GM18519 (cell line): ENCODE results near the gene ARHGAP26.
A peak's percentile ranks its signal among the peaks of the same experiment; 100 is the strongest.

Experiments
- ATAC-seq: cut with Tn5 transposase; IDR thresholded peaks from one replicate; pipeline ENCODE4 v1.9.1; 2021; ENCODE audit warnings: mild to moderate bottlenecking, moderate library complexity; ENCODE audit not compliant: unreplicated experiment, low FRiP score

Gene ARHGAP26

DNA sequence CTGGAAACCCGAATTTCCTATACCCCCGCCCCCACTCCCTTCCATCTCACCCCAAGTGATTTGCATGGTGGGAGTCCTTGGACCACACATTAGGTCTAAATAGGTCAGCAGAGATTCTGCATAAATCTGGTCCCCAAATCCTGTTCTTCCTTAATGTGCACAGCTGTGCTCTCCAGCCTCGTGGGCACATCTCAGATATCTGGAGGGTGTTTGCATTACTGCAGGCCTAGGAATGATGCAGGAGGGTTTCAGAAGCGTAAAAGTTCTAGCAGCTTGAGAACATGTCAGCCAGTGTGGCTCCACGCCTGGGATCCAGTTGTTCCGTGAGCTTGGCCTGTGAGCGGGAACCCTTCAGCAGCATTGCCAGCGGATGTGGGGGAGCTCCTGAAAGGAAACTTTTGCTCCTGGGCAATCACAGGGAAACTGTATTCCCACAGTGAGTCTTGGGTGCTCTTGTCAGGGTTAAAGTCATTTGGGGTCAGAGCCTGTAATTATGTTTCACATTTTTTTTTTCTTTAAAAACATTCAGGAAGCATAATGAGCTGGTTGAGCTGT lies 12.9 kb downstream of the ARHGAP26 start:
- no peak for ATAC-seq

DNA sequence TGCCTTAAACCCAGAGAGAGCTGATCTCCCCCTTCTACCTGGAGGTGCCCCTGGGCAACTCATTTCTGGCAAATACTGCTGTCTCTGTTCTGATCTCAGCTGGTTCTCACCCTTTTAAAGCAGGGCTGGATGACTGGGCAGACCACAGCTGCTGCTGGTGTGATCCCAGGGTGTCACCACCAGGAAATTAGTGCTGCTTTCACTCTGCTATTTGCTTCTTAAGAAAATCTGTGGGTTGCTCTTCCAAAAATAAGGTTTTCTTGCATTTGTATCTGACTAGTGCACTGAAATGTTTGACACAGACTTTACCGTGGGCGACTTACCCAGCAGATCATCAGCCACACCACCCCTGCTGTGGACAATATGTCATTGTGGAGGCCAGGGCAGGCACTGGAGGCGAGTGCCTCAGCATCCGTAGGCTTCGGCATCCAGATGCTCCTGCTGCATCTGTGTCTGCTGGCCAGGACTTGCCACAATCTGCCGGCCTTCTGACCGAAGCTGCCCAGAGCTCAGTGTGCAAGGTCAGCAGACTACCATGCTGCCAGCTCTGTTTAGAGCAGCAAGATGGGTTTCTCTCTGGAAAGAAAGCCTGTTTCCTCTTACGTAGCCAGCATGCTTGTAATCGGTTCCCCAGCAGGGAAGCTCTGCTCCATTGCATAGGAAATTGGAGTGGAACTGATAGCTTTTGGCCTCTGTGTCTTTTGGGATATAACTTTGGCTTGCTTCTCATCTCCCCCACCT lies 13.6 kb downstream of the ARHGAP26 start:
- ATAC-seq, result peak; percentile 62

DNA sequence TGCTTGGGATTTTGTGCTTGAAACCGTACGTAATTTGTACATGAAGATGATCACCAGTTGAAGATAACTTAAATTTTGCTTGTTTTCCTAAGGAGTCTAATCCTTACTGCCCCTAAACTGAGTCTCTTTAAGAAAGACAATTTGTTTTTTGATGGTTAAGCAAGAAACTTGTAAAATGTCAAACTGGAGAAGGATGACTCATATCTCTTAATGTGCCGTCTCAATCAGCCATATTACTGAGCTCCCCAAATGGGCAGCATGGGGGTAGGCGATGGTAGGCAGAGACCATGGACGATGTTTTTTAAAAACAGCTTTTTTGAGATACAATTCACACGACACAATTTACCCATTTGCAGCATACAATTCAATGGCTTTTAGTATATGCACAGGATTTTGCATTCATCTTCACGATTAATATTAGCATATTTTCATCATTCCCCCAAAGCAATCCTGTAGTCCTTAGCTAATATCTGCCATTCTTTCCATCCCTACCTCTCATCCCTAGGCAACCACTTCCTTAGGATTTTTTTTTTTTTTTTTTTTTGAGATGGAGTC lies 14.3 kb downstream of the ARHGAP26 start:
- no peak for ATAC-seq

DNA sequence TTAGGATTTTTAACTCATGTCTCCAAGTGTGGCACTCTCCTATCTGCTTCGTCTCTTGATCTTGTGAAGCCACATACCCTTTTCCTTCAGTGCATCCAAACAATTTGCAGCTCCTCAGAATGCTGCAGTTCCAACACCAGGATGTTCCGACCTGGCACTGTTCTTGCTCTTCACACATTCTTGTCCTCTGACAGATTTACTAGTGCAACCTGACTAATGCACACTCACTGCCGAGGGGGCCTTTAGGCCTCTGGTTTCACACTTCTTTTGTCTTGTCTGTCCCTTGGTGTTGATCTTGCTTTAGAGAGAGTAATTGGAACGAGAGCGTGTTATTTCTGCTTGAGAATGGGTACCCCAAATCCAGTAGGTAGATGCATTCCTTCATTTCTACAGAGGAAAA lies 15.0 kb downstream of the ARHGAP26 start:
- ATAC-seq, result no peak

DNA sequence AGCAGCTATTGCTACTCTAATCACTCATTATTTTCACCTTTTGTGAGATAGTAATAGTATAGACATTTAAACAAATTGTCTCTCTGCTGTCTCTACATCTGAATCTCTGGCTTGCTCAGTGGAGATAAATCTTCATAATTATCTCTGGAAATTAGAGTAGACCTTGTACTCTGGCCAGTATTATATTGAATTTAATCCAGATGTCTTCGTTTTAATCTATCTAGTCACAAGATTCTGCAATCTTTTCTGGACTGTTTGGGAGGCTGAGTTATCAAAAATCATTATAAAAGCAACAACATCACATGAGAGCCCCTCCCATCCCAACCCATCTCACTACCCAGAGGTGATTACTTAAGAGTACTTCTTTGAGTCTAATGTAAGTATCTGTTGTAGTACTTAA lies 19.0 kb downstream of the ARHGAP26 start:
- no peak for ATAC-seq

DNA sequence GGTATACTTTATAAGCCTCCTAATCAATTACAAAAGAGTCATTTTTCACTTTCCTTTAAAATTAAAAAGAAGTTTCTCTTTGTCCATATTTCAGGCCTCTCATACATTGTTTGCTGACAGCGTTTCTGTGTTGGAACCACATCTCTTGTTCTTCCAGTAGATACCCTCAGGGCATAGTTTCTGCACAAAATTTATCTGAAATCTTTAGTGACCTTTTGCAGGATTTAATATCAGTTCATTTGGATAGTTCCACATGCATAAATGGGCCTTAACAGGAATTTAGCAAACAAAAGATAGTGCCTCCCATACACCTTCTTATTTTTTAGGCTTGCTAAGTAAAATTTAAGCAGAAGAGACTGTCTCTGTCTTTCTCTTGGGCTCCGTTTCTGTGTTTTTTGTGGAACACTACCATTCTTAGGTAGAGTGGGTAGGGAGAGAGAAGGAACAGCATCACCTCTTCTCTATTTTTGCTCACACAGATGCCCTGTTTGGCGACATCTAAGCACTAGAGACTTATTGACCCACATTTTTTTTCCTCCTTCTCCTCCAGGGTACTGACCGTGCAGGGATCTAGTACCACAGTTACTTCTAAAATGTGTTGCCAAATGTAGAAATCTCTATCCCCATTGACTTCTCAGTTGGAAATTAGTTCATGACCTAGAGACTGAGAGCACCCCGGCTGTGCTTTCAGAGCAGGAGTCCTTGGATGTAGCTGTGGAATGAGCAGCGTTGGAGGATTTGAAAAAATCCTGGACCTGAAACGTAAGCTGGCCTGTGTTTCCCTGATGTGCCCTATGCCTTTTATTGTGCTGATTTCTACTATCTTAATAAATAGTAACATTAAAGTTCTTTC lies 22.1 kb downstream of the ARHGAP26 start:
- no peak for ATAC-seq

DNA sequence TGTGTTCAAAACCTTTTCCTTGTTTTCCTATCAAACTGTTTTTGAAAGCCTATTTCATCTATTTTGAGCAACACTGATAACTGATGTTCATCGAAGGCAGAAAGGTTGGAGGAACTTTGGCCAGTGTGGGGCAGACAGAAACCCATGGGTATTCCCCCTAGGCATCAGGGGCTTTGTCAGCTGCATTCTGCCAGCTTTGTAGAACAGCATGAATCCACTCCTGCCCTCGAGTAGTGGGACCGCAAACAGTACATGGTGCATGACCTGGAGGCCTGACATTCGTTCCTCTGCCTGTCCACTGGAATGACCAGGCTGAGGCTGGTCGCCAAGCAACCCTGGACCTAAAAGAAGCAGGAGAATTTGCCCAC lies 22.7 kb downstream of the ARHGAP26 start:
- ATAC-seq, result no peak

DNA sequence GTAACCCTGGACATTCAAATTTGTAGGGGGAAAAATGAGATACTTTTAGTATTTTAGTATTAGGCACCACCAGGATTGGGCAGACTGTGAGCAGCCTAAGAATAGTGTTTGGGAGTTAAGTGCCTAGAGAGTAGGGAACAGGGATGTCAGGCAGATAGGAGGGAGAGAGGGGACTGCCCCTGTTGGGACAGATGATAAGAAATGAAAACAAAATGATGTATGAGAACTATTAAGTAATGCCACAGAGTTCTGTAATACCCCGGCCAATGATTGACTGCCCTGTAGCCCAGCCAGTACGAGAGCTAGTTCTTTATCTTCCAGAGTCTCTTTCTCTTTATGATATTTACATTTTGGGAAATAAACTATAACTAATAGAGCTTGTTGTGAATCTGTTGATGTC lies 24.4 kb downstream of the ARHGAP26 start:
- no peak for ATAC-seq

DNA sequence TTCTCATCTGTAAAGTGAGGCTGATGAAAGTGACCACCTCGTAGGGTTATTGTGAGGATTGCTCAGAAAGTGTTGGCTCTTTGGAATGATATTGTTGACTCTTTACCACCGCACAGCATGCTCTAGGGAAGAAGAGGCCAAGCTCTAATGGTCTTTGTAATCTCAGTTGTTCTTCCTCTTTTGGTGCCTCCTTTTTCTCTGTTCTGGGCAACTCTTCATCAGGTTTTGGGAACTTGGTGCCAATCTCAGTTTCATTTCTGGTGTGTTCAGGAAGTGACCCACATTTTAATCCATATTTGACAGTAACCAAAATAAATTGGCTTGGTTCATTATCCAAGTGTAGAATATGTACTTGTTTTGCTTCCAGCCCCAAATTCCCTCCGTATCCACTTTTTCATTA lies 25.1 kb downstream of the ARHGAP26 start:
- ATAC-seq, result no peak

DNA sequence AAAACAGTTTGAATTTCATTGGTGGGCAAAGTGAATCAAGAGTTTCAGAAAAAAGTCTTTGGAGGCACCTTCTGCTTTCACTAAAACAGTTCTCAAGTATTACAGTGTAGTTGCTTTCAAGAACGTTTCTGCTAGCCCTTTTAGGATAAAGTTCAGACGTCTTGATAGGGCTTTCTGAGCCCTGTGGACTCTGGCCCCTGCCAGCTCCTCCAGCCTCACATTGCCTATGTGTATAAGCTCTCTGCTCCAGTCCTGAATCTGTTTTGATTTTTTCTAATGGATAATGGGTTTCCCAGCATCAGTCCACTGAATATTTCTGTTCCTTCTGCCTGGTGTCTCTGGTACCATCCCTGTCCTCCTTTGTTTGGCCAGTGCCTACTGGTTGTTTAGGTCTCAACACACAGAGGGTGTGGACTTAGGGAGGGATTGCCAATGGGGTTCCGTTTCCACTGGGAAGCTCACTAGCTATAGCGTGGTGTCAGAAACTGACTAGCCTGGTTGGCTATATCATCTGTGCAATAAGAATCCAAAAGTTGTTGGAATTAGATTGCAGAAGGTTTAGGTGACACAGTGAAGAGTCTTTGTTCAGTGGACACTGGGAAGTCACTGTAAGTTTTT lies 26.4 kb downstream of the ARHGAP26 start:
- no peak for ATAC-seq

DNA sequence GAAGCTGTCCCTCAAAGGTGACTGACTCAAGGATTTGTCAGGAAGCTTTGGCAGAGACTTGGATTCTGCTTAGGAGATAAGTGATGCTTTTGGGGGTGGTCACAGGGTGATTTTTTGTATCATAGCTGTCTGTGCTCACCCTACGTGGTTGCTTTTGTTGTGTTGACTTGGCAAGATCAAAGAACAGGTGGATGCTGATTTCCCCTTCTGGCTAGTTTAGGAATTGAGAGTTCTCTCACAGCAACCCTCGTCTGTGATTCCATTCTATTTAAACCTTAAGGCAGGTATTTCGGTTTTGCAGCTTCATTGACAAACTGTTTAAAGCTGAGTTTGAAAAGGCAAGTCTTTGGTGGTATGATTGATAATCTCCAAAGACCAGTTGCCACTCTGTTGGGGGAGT lies 27.2 kb downstream of the ARHGAP26 start:
- ATAC-seq, result no peak

DNA sequence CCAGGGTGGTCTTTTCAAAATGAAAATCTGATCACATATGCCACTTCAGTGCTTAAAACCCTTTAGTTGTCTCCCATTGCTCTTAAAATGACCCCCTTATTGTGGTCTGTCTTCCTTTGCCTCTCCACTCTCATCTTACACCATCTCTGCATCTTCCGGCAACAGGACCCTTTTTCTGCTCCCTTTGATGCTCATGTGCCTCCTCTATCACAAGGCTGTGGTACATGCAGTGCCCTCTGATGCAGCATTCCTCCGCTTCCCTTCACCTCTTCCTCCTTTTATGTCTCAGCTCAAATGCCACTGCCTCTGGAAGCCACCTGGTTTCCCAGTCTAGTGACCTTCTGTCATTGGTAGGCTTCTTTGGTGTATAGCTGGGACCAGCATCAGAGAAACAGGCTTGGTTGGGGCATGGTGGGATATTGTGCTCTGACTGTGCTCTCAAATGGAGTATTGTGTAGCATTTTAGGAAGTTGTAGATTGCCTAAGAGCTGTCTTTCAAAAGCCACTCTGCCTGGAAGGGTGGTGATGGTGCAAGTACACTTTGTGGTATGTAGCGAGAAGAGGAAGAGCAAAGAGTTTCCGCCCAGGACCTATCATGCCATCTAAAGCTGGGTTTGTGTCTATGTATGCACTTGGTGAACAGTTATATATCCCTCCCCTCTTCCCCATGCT lies 28.1 kb downstream of the ARHGAP26 start:
- no peak for ATAC-seq

DNA sequence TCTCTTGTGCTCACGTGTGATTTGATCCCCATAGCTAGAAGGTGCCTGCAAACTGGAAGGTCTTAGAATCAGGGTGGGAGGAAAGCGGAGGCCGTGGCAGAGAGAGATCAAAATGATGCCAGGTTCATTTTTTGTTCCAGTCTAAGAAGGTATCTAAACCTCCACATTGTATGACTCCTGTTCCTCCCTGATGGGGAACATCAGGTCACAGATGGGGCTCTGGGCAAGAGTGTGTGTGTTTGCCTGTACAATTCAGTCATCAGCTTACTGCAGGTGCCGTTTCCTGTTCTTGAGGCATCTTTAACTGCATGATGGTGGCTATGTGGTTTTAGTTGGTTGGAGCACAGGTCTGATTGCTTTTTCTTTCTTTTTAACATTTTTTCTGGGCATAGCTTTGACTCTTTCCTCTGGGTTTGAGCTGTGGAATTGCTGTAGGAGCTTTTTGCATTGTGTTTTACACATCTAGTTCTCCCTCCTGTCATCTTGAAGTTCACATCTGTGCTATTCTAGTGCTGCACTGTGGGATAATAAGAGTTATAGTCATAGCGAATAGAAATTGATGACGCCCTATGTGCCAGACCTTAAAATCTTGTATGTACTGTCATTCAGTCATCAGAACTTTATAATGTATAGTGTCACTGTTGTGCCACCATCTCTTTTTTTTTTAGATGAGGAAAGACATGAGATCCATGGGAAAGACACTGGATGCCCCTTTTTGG lies 30.8 kb downstream of the ARHGAP26 start:
- peak; percentile 76 for ATAC-seq

DNA sequence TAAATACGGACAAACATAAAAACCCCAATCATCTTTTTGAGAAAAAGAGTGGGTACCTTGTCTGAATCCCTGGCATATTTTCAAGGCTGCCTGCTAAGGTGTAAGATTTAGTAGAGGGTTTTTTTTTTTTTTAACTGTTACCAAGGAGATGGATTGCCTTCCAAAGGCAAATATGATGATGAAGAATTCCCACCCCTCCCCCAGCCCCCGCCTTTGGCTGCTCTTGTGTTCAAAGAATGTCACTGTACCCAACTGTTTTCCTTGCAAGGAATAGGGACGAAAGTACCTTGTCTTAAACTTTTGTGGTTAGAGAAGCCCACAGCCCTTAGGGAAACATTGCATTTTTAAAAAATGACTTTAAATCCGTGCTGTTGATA lies 31.3 kb downstream of the ARHGAP26 start:
- ATAC-seq, result no peak

DNA sequence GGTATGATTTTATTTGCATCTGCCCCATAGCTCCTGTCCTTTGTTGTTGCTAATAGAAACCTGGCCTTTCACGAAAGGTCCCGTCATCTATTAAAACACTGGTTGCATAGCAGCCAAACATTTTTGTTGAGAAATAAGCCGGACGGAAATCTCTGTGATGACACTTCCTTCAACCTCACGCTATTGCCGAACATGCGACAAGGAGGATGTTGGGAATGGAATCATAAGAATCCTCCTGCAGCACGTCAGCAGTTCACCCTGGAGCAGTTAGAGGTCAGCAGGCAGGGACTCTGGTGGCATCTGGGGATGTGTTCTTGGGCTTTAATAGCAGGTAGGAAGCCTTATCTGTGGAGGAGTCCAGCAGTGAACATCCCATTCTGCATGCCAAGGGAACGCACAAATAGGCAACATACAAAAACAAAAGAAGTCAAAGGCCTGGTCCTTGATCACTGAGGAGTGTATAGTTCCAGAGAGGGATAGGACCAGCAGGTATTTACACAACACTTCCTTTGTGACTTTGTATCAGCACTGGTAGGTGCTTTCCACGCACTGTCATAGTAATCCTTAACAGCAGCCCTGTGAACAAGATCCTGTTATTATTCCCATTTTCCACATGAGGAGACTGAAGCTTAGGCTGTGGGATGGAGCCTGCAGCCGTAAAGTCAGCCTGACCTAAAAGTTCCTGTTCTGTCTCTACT lies 33.4 kb downstream of the ARHGAP26 start:
- ATAC-seq, result no peak

DNA sequence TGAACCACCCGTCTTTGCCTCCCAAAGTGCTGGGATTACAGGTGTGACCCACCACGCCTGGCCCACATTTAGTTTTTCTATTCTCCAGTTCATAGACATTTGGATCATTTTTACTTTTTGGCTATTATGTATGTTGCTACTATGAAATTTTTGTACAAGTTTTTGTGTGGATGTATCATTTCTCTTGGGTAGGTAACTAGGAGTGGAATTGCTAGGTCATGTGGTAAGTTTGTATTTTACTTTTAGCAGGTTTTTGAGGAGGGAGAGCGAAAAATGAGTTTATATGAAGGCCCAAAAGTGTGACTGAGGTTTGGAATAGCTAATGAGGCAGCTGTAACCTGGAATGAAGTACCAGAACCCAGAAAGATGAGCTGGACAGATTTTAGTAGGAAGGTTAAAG lies 35.2 kb downstream of the ARHGAP26 start:
- no peak for ATAC-seq

DNA sequence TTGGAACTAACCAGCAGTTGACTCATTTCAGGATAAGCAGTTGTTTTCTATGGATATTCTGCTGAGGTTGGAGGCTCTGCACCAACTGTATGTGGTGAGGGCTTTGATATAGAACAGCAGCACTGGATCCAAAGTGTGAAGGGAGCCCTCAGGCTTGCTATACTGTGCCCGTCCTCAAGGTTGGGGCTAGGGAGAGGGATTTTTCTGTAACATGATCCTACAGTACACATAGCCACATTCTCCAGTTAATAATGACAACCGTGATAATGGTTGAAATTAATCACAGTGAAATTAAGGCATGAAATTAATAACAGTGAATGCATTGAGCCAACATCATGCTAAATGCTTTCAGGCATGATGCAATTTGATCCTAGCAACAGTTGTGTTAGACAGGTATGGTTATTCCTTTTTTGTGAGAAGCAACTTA lies 36.7 kb downstream of the ARHGAP26 start:
- ATAC-seq, result no peak

DNA sequence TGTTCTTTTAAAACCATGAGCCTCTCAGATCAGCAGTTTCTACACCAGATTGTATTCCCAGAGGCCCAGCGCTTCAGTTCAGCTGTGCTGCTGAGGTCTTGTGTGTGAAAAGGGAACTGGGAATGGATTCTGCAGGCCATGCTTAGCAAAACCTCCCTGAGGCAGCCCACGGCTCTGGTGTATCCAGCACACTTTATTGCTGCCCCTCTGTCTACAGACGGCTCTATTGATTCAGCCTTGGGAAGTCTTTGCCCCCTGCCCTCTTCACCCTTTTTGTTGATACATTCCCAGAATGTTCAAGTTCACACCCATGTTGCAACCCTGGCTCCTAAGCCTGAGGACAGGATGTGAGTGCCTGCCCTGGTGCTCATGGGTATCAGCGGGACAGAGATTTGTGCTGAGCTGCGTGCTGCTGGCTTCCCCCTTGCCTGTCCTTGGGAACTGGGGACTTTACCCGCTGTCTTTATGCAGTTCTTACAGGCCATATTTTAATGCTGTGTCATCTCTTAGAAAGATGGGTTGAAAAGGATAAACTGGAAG lies 37.3 kb downstream of the ARHGAP26 start:
- no peak for ATAC-seq
